ENCODE measurements around the gene LRWD1. TPM values are rescaled to one million over a fixed set of nuclear protein-coding genes. Genes with fewer than 3 reads are reported as not detected.
"Not testable (repeated sequence)": the region's sequence is repeated elsewhere in the genome, so short reads cannot be mapped to it uniquely, and the experiment has no call there.

The LRWD1 gene
- total RNA-seq, 1 donor from 2014 or later: 11.1 TPM

GRCh38 chr7:102516951-102517350, 52.2 kb downstream of the LRWD1 start:
- ATAC-seq; intact Hi-C loops (cut with DNase I); DNase-seq (ENCODE audit: low spot score): not testable (repeated sequence)

- peak; percentile 93 for ATAC-seq
- intact Hi-C loops (cut with DNase I): not testable (repeated sequence)
- peak; percentile 60 for DNase-seq (ENCODE audit: low spot score)
Measured at GRCh38 chr7:102517550-102518147, 52.9 kb downstream of the LRWD1 start, which contains the start of gene RASA4B. TSS of gene RASA4B (minus strand) at chr7:102517777. CDS start at chr7:102517710, 67 bp downstream.

- DNase-seq (ENCODE audit: low spot score); ATAC-seq; intact Hi-C loops (cut with DNase I): not testable (repeated sequence)
Measured at GRCh38 chr7:102520797-102521196, 56.0 kb downstream of the LRWD1 start.

Small RNA genes within 50 kb of the gene (microRNA-seq; reads per million reads assigned to microRNA genes)
- gene MIR4467: not detected
- not detected for gene MIR5090

Other genes with a start within 250 kb of the LRWD1 start
- 9.9 TPM for gene SH2B2, start 178.1 kb upstream of the LRWD1 start, total RNA-seq
- not detected for gene SPDYE6, start 108.5 kb upstream of the LRWD1 start, total RNA-seq
- 29.8 TPM for gene PRKRIP1, start 68.6 kb upstream of the LRWD1 start, total RNA-seq
- 18.0 TPM for gene ORAI2, start 31.4 kb upstream of the LRWD1 start, total RNA-seq
- 8.6 TPM for gene ALKBH4, start 121 bp upstream of the LRWD1 start, total RNA-seq
- 31.6 TPM for gene POLR2J, start 13.9 kb downstream of the LRWD1 start, total RNA-seq
- 59.3 TPM for gene RASA4B, start 52.8 kb downstream of the LRWD1 start, total RNA-seq
- 31.6 TPM for gene UPK3BL2, start 78.7 kb downstream of the LRWD1 start, total RNA-seq
- 0.31 TPM for gene SPDYE2, start 86.2 kb downstream of the LRWD1 start, total RNA-seq
- 64.2 TPM for gene POLR2J3, start 107.6 kb downstream of the LRWD1 start, total RNA-seq
- gene RASA4, start 151.8 kb downstream of the LRWD1 start, total RNA-seq: 233 TPM
- gene UPK3BL1, start 177.8 kb downstream of the LRWD1 start, total RNA-seq: 23.0 TPM
- not detected for gene SPDYE2B, start 185.3 kb downstream of the LRWD1 start, total RNA-seq
- 20.6 TPM for gene POLR2J2, start 206.7 kb downstream of the LRWD1 start, total RNA-seq